NCI-H2081 treated with DMSO at 0.1 percent for 48 hours (cell line): Measurements from ENCODE around the gene CRPPA.

ENCODE experiments used
- DNase-seq: peaks from one replicate; lab custom pipeline; 2025; lab: John Stamatoyannopoulos, UW

The CRPPA gene

GRCh38 chr7:16422917-16423316, 1.6 kb upstream of the CRPPA start:
- no peak for DNase-seq

- no peak for DNase-seq
Measured at GRCh38 chr7:16422103-16422435, 731 bp upstream of the CRPPA start.

GRCh38 chr7:16420649-16421332, 547 bp downstream of the CRPPA start:
- DNase-seq: peak; percentile 74

GRCh38 chr7:16420329-16420648, 1.0 kb downstream of the CRPPA start:
- DNase-seq: no peak

- no peak for DNase-seq
Measured at GRCh38 chr7:16419859-16420258, 1.5 kb downstream of the CRPPA start.

GRCh38 chr7:16419126-16419525, 2.2 kb downstream of the CRPPA start:
- no peak for DNase-seq

- DNase-seq: no peak
Measured at GRCh38 chr7:16417906-16418305, 3.4 kb downstream of the CRPPA start.

- DNase-seq: no peak
Measured at GRCh38 chr7:16416289-16417282, 4.8 kb downstream of the CRPPA start.

- no peak for DNase-seq
Measured at GRCh38 chr7:16412274-16413254, 8.8 kb downstream of the CRPPA start.

- DNase-seq: no peak
Measured at GRCh38 chr7:16411391-16411790, 9.9 kb downstream of the CRPPA start.

- no peak for DNase-seq
Measured at GRCh38 chr7:16409777-16410176, 11.6 kb downstream of the CRPPA start.

GRCh38 chr7:16404636-16405035, 16.7 kb downstream of the CRPPA start:
- DNase-seq: no peak

GRCh38 chr7:16403475-16403874, 17.9 kb downstream of the CRPPA start:
- DNase-seq: no peak

- DNase-seq: no peak
Measured at GRCh38 chr7:16402940-16403339, 18.4 kb downstream of the CRPPA start.

- DNase-seq: no peak
Measured at GRCh38 chr7:16402091-16402490, 19.2 kb downstream of the CRPPA start.

- DNase-seq: no peak
Measured at GRCh38 chr7:16400893-16401275, 20.5 kb downstream of the CRPPA start.

GRCh38 chr7:16399916-16400892, 21.1 kb downstream of the CRPPA start:
- DNase-seq: no peak

- no peak for DNase-seq
Measured at GRCh38 chr7:16399265-16399831, 22.0 kb downstream of the CRPPA start.

GRCh38 chr7:16398146-16399017, 23.0 kb downstream of the CRPPA start:
- no peak for DNase-seq
